ENCODE results near the gene PIGU. TPM values are rescaled to one million over a fixed set of nuclear protein-coding genes. Genes with fewer than 3 reads are reported as not detected.
"Not testable (repeated sequence)": the region's sequence is repeated elsewhere in the genome, so short reads cannot be mapped to it uniquely, and the experiment has no call there.

PIGU gene
- total RNA-seq, 1 donor from 2014 or later, result 6.0 TPM

DNA sequence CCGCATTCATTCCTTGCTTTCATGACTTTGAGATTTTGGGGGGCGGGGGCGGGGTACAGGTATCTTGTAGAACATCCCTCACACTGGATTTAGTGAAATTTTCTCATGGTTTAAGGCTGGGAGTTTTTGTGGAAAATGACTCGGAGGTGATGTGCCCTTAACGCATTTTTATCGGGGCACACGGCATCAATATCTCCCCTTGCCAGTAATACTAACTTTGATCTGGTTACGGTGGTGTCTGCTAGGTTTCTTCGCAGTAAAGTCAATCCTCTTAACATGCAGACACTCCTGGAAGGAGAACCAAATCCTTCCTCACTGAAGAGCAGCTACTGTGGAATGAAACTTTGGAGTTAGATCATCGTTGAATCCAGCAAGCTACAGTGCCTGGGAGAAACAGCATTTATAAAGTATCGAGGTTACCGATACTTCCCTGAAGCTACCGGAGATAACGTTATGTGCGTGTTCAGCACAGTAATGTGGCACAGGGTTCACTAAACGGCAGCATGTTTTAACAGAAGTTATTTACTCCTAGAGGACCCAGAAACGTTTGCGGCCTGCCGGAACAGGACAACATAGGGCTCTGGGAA is 161.9 kb downstream of the PIGU start:
- DNase-seq (ENCODE audit: low spot score), result no peak

DNA sequence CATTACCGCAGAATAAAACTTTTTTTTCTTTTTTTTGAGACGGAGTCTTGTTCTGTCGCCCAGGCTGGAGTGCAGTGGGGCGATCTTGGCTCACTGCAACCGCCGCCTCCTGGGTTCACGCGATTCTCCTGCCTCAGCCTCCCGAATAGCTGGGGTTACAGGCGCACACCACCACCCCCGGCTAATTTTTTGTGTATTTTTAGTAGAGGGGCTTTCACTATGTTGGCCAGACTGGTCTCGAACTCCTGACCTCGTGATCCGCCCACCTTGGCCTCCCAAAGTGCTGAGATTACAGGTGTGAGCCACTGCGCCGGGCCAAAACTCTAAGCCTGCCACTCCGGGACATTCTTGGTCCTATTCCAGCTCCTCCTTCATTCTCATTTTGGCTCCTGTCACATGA is 162.9 kb downstream of the PIGU start:
- not testable (repeated sequence) for DNase-seq (ENCODE audit: low spot score)

DNA sequence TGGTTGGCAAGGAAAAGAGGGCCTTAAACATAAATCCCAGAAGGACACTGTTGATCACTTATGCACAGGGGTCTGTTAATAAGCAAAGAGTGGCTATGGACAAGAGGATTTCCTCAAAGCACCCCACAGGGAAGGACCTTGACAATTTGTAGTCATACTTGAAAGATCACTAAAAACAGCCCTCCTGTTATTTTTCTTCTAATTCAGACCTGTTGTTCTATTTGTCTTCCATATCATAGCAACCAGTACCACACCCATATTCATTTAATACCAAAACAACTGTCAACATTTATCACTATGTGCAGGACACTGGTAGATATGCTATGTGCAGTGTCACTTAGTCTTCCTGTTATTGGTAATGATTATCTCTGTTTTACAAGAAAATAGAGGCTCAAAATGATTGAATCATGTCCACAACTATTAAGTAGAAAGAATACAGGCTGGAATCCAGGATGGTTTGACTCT is 163.9 kb downstream of the PIGU start:
- no peak for DNase-seq (ENCODE audit: low spot score)

DNA sequence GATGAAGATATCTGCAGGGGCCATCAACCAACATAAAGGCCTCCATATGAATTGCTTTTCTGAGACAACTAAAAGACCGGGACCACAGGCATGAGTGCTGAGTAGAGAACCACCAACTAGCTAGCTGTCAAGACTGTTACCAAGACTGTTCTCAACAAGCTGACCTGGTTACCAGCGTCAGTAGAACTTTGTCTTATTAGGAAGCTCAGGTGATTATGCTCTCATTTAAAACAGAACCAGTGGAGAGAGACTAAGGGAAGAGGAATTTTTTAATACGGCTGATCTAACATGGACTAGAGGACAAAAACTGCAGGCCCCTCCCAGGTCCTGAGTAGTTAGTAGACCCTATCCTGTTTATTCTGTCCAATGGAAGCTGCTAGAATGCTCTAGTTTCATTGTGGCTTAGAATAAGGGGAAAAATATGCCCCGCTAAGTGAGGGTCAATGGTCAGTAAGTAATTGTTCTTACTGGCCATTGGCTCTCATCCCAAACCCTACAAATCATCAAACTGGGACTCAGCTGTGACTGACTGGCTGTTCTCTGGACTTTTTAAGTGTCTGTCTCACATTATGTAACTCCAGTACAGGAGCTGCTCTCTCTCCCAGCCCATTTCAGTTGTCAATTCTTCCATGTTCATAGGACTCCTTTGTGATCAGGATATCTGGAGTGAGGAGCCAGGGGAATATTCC is 164.5 kb downstream of the PIGU start:
- DNase-seq (ENCODE audit: low spot score), result no peak

DNA sequence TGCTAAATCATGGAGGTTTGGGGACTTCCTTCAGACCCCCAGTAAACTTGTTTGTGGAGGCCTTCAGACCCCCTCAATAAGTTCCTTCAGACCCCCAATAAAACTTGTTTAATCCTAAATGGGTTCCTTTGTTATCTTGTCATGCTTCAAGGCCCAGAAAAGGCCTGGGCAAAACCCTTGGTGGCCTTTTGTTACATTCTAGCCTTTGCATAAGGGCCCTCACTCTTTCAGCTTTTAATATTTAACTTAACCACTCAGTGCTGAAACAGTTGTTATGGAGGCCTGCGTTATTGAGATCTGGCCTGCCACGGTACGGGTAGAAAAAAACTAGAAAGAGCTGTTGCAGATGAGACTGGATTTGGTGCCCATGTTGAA is 165.0 kb downstream of the PIGU start:
- DNase-seq (ENCODE audit: low spot score), result no peak

DNA sequence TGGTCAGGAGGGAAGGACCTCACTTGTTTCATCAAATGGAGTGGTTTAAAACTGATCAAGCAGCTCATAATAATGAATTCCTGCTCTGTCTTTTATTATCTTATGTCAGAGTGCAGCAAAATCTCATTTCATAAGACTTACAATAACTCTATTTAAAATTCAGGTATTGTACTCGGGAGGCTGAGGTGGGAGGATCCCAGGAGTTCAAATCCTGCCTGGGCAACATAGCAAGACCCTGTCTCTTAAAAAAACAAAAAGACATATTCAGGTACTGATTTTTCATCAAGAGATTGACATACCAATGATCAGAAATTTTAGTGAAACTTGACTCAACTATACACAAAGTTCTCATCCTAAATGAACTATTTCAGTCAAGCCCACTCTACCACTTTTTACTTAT is 166.3 kb downstream of the PIGU start:
- no peak for DNase-seq (ENCODE audit: low spot score)

Other genes starting within 250 kb of the PIGU start
- 20.2 TPM for gene DYNLRB1, start 160.7 kb downstream of the PIGU start, total RNA-seq (ENCODE audit: insufficient read depth, low replicate concordance)
- gene MAP1LC3A, start 118.4 kb downstream of the PIGU start, total RNA-seq (ENCODE audit: insufficient read depth, low replicate concordance), result 27.2 TPM
- gene TP53INP2, start 27.3 kb upstream of the PIGU start, total RNA-seq (ENCODE audit: insufficient read depth, low replicate concordance), result 9.1 TPM
- gene NCOA6, start 148.6 kb upstream of the PIGU start, total RNA-seq (ENCODE audit: insufficient read depth, low replicate concordance), result 10.8 TPM
- 10.4 TPM for gene GGT7, start 195.8 kb upstream of the PIGU start, total RNA-seq (ENCODE audit: insufficient read depth, low replicate concordance)
- gene ACSS2, start 199.5 kb upstream of the PIGU start, total RNA-seq (ENCODE audit: insufficient read depth, low replicate concordance), result 49.1 TPM